RWPE2 (cell line): Measurements from ENCODE around the gene FBXL7.

Experiments used
- ATAC-seq: fragments of 200-7000 bp; cut with Tn5 transposase; 3 replicates; pipeline ENCODE4 v1.9.1; 2021; ENCODE audit warnings: low read depth
- DNase-seq: peaks from one replicate; pipeline ENCODE4 v3.0.0-alpha.2; 2020; ENCODE audit warnings: low spot score
- H3K27ac ChIP-seq: fragments of 450-650 bp; 2 replicates; pipeline ENCODE4 v1.5.1; 2017; ENCODE audit warnings: mild to moderate bottlenecking; ENCODE audit not compliant: poor library complexity, severe bottlenecking
- H3K27me3 ChIP-seq: fragments of 250-450 bp; sonication (Bioruptor Pico); 2 replicates; pipeline ENCODE4 v1.5.1; 2021; ENCODE audit warnings: mild to moderate bottlenecking, moderate library complexity; ENCODE audit not compliant: insufficient read depth, poor library complexity, severe bottlenecking
- H3K36me3 ChIP-seq: fragments of 250-450 bp; sonication (Bioruptor Pico); 2 replicates; pipeline ENCODE4 v1.5.1; 2020; ENCODE audit warnings: low read depth, mild to moderate bottlenecking, moderate library complexity
- H3K4me1 ChIP-seq: fragments of 250-450 bp; sonication (Bioruptor Pico); 2 replicates; pipeline ENCODE4 v1.5.1; 2021; ENCODE audit warnings: mild to moderate bottlenecking, moderate library complexity; ENCODE audit not compliant: insufficient read depth, poor library complexity, severe bottlenecking
- H3K4me3 ChIP-seq: fragments of 250-450 bp; sonication (Bioruptor Pico); 2 replicates; pipeline ENCODE4 v1.5.1; 2021; ENCODE audit warnings: mild to moderate bottlenecking, moderate library complexity; ENCODE audit not compliant: severe bottlenecking
- H3K9me3 ChIP-seq: fragments of 250-450 bp; sonication (Bioruptor Pico); 2 replicates; pipeline ENCODE4 v1.5.1; 2021; ENCODE audit warnings: mild to moderate bottlenecking, moderate library complexity; ENCODE audit not compliant: severe bottlenecking
- TF ChIP-seq, protein P1 (sequence below): fragments of 450-650 bp; IDR thresholded peaks from one replicate; pipeline ENCODE4 v1.5.1; 2017; ENCODE audit warnings: mild to moderate bottlenecking, moderate library complexity; ENCODE audit not compliant: poor library complexity, severe bottlenecking

Gene FBXL7

DNA sequence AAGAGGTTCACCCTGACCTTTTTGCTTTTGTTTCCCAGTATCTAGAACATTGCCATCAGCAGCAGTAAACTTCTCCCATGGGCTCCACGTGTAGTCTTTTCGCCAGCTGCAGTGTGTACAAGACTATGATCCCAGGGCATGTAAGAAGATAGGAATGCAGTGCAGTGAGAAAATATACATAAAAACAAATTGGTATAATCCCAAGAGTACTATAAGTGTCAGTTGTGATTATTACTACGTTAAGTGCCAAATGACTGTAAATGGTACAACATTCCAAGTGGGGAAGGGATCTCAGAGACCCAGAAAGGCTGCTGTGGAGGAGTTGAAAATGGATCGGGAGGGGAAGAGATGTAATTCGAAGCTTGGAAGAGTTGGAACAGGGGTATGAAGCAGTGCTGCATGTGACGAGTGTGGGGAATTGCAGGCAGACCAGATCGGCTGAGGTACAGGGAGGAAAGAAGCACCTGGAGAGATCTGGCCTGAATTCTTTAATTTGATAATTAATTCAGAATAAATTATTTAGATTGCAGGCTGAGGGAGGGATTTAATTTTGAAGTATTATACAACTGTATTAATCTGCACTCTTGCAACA, 95.1 kb downstream of the FBXL7 start:
- Histone ChIP-seq H3K27ac (no peak overlapping the region), H3K36me3 (no peaks in the 10 kb centered on the region), H3K4me1 (no peaks in the 10 kb centered on the region), H3K9me3 (no peaks in the 10 kb centered on the region), H3K4me3 (no peak overlapping the region), H3K27me3 (no peaks in the 10 kb centered on the region)
- no peak for ATAC-seq
- DNase-seq = no peak
- TF ChIP-seq, protein P1, sequence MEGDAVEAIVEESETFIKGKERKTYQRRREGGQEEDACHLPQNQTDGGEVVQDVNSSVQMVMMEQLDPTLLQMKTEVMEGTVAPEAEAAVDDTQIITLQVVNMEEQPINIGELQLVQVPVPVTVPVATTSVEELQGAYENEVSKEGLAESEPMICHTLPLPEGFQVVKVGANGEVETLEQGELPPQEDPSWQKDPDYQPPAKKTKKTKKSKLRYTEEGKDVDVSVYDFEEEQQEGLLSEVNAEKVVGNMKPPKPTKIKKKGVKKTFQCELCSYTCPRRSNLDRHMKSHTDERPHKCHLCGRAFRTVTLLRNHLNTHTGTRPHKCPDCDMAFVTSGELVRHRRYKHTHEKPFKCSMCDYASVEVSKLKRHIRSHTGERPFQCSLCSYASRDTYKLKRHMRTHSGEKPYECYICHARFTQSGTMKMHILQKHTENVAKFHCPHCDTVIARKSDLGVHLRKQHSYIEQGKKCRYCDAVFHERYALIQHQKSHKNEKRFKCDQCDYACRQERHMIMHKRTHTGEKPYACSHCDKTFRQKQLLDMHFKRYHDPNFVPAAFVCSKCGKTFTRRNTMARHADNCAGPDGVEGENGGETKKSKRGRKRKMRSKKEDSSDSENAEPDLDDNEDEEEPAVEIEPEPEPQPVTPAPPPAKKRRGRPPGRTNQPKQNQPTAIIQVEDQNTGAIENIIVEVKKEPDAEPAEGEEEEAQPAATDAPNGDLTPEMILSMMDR = no peak

DNA sequence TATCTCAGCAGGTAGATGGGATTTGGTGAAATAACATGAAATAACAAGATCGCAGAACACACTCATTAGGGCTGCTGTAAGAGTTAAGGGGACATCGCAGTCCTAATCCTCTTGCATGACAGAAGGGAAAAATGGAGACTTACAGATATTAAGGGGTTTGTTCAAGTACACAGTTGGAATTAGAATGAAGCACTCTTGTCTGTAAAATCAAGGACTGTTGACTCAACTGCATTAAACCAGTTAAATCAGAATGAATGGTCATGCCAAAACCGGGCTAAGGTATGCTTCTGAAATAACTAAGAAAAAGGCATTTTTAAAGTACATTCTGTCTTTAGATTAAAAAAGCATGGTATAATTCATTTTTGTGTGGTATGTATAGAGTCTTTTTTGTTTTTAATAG, 95.9 kb downstream of the FBXL7 start:
- Histone ChIP-seq H3K27ac (no peak overlapping the region), H3K36me3 (no peaks in the 10 kb centered on the region), H3K27me3 (no peaks in the 10 kb centered on the region), H3K4me3 (no peak overlapping the region), H3K4me1 (no peaks in the 10 kb centered on the region), H3K9me3 (no peaks in the 10 kb centered on the region)
- TF ChIP-seq, protein P1 = no peak
- DNase-seq = no peak
- ATAC-seq = no peak

DNA sequence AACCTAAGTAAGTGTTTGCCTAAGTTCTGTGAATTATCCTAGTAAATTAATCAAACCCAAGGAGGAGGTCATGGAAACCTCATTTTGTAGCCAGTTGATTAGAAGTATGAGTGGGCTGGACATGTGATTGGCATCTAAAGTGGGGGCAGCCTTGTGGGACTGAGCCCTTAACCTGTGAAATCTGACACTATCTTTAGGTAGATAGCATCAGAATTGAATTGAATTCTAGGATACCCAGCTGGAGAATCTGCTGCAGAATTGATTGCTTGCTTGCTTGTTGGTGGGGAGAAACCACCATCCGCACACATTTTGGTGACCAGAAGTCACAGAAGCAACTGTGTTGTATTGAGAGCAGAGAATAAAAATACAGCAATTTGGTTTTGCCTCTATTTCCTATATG, 97.0 kb downstream of the FBXL7 start:
- TF ChIP-seq, protein P1 = no peak

DNA sequence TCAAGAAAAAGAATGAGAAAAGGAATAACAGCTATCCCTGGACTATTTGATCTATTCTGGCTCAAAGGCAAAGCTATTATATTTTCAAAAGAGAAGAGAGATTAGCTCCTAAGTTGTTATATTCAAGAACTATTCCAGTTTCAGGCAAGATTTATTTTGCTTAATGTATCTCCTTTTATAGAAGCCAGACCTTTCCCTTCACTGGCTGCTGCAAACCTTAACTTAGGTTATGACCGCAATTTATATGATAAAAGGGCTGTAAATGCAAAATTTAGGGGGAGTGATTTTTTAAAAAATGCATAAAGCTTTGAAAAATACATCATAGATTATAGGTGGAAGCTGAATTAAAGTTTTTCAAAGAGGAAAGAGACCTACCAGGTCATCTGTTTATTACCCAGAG, 97.8 kb downstream of the FBXL7 start:
- Histone ChIP-seq H3K27me3 (no peaks in the 10 kb centered on the region), H3K27ac (no peak overlapping the region), H3K36me3 (no peaks in the 10 kb centered on the region), H3K9me3 (no peaks in the 10 kb centered on the region), H3K4me1 (no peaks in the 10 kb centered on the region), H3K4me3 (no peak overlapping the region)
- TF ChIP-seq, protein P1 = no peak
- no peak for DNase-seq
- ATAC-seq = no peak

More for the DNA sequence above, 97.0 kb downstream of the FBXL7 start:
- H3K36me3 ChIP-seq = no peaks in the 10 kb centered on the region
- H3K27ac ChIP-seq = no peak overlapping the region
- no peak for ATAC-seq
- DNase-seq = no peak
- no peaks in the 10 kb centered on the region for H3K27me3 ChIP-seq
- no peaks in the 10 kb centered on the region for H3K9me3 ChIP-seq
- H3K4me3 ChIP-seq = no peak overlapping the region
- no peaks in the 10 kb centered on the region for H3K4me1 ChIP-seq

DNA sequence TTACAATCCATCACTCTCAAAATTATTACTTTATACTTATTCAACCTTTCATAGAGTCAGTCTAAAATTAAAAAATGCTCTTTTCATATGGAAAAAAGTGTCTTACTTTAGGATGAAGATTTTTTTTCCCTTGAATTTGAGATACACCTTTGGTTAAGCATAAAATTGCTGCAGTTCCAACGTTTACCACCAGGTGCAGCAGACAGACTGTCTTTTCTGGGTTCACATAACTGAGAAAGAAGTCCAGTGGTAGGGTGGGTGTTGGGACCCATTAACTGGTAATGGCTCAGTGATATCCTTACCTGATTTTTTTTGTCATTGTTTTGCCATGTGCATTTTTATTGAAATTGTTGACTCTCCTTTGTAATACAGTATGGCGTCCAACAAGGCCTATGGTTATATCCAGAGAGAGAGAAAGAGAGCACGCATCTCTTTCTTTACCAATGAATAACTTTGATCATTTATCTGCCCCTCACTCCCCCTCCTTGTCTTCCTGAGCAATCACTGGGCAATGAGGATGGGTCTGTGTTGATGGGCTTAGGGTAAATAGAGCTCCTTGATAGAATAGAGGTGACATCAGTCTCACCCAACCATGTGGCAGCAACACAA, 98.4 kb downstream of the FBXL7 start:
- no peaks in the 10 kb centered on the region for H3K4me1 ChIP-seq
- H3K36me3 ChIP-seq = no peaks in the 10 kb centered on the region
- H3K27ac ChIP-seq = no peak overlapping the region
- H3K9me3 ChIP-seq = no peaks in the 10 kb centered on the region
- no peak overlapping the region for H3K4me3 ChIP-seq
- no peak for ATAC-seq
- no peaks in the 10 kb centered on the region for H3K27me3 ChIP-seq
- TF ChIP-seq, protein P1 = peak; percentile 62
- DNase-seq = no peak
